Right forelimb (tissue), 1 donor: ENCODE results near the gene IRGQ.
"Not testable (repeated sequence)": the region's sequence is repeated elsewhere in the genome, so short reads cannot be mapped to it uniquely, and the experiment has no call there.

Source experiments
- DNase-seq: peaks from one replicate; pipeline ENCODE4 v3.0.0-alpha.2; 2018

IRGQ gene

GRCh38 chr19:43624933-43625332 is 29.0 kb upstream of the IRGQ start:
- no peak for DNase-seq

GRCh38 chr19:43623889-43624670 is 28.1 kb upstream of the IRGQ start:
- DNase-seq = no peak

- DNase-seq = no peak
Measured at GRCh38 chr19:43622956-43623355, 27.0 kb upstream of the IRGQ start.

GRCh38 chr19:43622070-43622469 is 26.1 kb upstream of the IRGQ start:
- DNase-seq = no peak

- DNase-seq = no peak
Measured at GRCh38 chr19:43620061-43621001, 24.4 kb upstream of the IRGQ start.

GRCh38 chr19:43619262-43620060 is 23.5 kb upstream of the IRGQ start, which contains the start of gene ZNF428:
TSS of gene ZNF428 (minus strand) at chr19:43619629. CDS start at chr19:43614304, 5,325 bp downstream.
- peak; percentile 92 for DNase-seq

GRCh38 chr19:43618921-43619261 is 23.0 kb upstream of the IRGQ start:
- DNase-seq = no peak

GRCh38 chr19:43616954-43617353 is 21.0 kb upstream of the IRGQ start:
- no peak for DNase-seq

GRCh38 chr19:43616306-43616705 is 20.4 kb upstream of the IRGQ start:
- DNase-seq = no peak

GRCh38 chr19:43612374-43612773 is 16.4 kb upstream of the IRGQ start:
- DNase-seq = no peak

- DNase-seq = no peak
Measured at GRCh38 chr19:43611788-43612187, 15.9 kb upstream of the IRGQ start, which contains the start of gene SRRM5. TSS of gene SRRM5 (plus strand) at chr19:43612088. CDS start at chr19:43612122, 34 bp downstream.

- DNase-seq = no peak
Measured at GRCh38 chr19:43610493-43610892, 14.6 kb upstream of the IRGQ start.

GRCh38 chr19:43609872-43610271 is 13.9 kb upstream of the IRGQ start:
- no peak for DNase-seq

GRCh38 chr19:43607238-43608205 is 11.6 kb upstream of the IRGQ start:
- DNase-seq = no peak

GRCh38 chr19:43606569-43607229 is 10.8 kb upstream of the IRGQ start:
- DNase-seq = no peak

GRCh38 chr19:43605875-43606568 is 10.1 kb upstream of the IRGQ start:
- no peak for DNase-seq

- not testable (repeated sequence) for DNase-seq
Measured at GRCh38 chr19:43600326-43600725, 4.4 kb upstream of the IRGQ start.

- DNase-seq = no peak
Measured at GRCh38 chr19:43599635-43600295, 3.8 kb upstream of the IRGQ start.

GRCh38 chr19:43598445-43599240 is 2.7 kb upstream of the IRGQ start:
- no peak for DNase-seq
